NB4 (cell line): ENCODE results near the gene PRPF6.

Source experiments
- CTCF ChIP-seq: IDR thresholded peaks from one replicate; pipeline ENCODE4 v1.5.1; 2012; ENCODE audit warnings: low read depth, low read length
- MYC ChIP-seq: IDR thresholded peaks from 2 replicates; pipeline ENCODE4 v1.6.1; 2011; ENCODE audit warnings: low read depth, low read length
- POLR2A ChIP-seq: IDR thresholded peaks from 2 replicates; pipeline ENCODE4 v1.6.1; 2011; ENCODE audit warnings: mild to moderate bottlenecking; ENCODE audit not compliant: insufficient read length; ENCODE audit errors: extremely low read depth

GRCh38 chr20:64029293-64030117 is 48.6 kb downstream of the PRPF6 start:
- no peak for TF ChIP-seq CTCF
- no peak for TF ChIP-seq POLR2A
- TF ChIP-seq MYC: no peak
